T-helper 1 cell (primary cell): ENCODE measurements around the gene BMP2K.

ENCODE experiments used
- DNase-seq, 5 donors: peaks; one replicate each; pipeline ENCODE4 v3.0.0-alpha.2; 2012 to 2020
- total RNA-seq, 4 donors: gene quantifications; one replicate each; lab custom pipeline; 2026; lab: John Stamatoyannopoulos, UW

Gene BMP2K
- 4.9 to 12.7 (median 8.3) reads per million in 4 donors for total RNA-seq

DNA sequence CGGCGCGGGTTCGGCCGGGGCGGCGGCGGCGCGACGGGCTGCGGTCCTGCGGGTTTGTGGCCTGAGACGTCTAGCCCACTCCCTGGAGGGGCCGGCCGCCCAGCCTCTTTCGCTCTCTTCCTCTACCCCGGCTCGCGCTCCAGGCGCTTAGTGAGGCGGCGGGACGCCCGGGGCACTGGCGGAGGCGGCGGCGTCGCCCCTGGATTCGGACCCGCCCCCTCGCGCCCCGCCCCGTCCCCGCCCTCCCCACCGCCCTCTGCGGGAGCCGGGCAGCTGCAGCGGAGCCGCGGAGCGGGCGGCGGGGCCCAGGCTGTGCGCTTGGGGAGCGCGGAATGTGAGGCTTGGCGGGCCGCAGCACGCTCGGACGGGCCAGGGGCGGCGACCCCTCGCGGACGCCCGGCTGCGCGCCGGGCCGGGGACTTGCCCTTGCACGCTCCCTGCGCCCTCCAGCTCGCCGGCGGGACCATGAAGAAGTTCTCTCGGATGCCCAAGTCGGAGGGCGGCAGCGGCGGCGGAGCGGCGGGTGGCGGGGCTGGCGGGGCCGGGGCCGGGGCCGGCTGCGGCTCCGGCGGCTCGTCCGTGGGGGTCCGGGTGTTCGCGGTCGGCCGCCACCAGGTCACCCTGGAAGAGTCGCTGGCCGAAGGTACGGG, at the start of gene BMP2K:
Gene BMP2K (plus strand): TSS at position 272 of the 650 bp plus-strand sequence. CDS start 194 bp downstream, at position 466.
- peak; percentile 62 to 78 (median 69) for DNase-seq

DNA sequence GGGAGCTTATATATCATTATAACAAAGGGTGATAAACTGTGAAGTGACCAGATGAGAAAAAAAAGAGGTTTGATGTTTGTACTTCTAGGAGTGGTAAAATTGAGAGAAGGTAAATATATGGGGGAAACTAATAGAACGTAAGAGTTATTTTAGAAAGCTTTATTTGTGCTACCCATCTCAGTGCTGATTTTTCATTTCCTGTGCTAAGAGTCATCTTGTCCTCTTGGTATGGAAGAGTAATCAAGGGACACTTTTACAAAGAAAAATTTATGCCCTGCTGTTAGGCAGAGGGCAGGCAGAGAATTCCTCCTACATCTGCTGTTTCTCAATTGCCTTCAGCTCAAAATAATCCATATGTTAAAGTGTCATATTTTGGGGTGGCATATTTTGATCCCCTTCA, 49.6 kb upstream of the BMP2K start:
- no peak for DNase-seq

DNA sequence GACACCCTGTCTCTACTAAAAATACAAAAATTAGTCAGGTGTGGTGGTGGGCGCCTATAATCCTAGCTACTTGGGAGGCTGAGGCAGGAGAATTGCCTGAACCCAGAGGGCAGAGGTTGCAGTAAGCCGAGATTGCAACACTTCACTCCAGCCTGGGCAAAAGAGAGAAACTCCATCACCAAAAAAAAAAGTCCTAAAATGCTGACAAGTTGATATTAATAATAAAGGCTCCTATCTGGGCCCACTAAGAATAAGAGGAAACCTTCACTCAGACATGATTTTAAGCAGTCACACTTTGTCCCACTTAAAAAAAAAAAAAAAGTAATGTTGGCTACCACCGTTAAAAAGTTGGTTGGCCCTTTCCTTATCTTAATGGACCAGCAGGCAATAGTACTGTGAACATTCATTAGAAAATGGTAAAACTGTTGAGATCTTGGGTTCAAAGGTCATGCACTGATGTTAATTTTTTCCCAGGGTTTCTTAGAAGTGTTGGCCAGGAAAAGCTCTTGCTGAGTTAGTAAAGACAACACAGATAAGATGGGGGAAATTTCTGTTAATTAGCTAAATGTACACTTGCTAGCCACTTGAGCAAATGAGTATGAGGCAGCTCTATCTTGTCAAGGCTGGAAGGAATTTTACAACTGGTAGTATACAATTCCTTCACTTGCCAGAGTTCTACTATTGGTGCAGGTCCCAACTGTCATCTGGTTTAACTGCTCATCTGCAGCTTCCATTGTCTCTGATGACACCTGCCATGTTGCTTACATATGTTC, 43.6 kb upstream of the BMP2K start:
- no peak for DNase-seq

GRCh38 chr4:78734441-78735162, 41.5 kb upstream of the BMP2K start:
- no peak for DNase-seq

DNA sequence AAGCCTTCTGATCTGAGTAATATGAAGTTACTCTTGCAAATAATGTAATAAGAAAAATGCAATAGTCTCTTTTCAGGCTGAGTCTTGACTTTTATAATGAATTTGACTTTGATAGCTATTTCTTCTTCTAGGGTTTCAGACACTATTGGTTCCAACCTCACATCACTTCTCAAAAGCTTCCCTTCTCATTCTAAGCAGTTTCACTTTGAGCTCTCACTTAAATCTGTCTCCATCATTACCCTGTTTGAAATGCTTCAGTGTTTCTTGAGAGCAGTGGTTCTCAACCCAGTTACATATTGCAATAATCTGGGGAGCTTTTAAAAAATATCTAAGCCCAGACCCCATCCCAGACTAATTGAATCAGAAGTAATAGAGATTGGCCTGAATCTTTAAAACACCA, 40.5 kb upstream of the BMP2K start:
- DNase-seq: no peak

- DNase-seq: no peak
These were observed 39.1 kb upstream of the BMP2K start for GRCh38 chr4:78737035-78737434.

GRCh38 chr4:78737973-78738372, 38.2 kb upstream of the BMP2K start:
- DNase-seq: no peak

DNA sequence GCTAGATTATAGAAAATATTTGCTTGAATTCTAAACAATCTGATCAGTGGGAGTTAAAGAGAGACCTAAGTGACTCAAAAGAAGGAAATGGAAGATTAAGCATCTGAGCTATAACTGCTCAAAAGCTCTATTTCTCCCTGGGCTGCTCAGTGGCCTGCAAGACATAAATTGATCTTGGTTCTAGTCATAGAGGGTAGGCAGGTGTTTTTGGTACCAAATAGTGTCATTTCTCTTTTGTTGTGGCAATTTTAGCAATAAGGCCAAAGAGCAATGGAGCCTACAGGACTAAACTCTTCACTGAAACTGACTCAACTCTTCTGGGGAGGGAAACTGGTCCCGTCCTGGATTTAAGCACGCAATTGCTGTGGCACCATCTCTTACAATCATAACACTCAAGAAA, 33.9 kb upstream of the BMP2K start:
- no peak for DNase-seq

DNA sequence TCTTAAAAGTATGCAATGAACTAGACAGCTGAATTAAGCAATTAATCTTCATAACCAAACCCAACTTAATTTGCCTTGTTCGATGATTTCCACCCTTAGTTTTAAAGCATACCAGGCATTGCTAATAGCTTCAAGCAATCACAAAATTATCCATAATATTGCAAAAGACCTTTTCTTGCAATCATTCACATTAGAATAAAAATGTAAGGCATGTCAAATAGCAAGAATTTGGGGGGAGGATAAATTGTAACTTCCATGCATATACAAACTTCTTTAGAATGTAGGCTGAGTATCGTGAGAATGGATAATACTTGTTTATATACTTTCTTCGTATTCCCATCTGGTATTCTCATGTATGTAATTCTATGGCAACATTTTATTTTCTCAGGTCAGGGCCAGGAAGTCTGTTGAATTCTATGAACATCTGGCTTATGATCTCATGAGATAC, 28.7 kb upstream of the BMP2K start:
- DNase-seq: no peak

DNA sequence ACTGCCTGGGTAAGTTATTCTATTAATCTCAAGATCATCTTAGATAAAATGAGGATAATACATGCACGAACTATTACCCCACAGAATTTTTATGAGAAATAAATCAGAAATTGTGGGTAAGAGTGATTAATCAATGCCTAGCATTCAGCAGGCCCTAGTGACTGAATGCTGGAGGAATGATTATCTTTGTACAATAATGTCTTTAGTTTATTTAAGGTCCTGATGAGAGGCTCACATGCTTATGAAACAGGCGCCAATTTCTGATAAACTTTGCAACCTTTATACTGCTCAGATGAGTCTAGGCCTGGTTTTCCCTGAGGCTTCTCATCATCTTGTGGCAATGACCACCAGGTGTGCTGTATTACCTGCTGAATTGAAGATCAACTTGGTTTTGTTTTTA, 27.8 kb upstream of the BMP2K start:
- no peak for DNase-seq

DNA sequence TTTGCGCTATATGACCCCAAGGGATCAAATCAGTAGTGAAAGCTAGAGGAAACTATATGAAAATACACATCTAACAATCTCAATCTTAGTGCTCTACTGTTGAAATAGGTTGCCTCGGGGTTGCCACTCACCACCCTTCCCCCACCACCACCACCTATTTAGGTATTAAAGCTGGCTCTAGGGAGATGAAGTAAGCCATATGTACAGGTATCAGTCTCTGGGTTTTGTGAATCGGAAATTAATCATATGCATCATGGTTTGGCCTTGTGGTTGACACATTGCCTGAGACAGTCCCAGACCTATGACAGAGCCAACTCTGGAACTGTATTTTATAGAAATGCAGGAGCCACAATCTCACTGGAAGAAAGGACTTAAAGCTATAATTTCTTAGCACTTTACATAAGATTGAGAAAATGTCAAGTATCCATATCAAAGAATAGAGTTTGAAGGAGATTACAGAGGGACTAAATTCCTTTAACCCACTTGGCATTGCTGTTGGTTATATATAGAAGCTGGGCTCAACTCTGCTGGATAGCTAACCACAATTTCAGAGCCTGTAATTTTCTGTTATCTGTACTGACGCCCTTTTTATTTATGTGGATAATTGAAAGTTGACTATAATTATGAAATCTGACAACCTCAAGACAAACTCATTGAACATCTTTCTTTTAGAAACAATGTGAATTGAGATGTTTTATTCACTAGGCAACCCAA, 26.7 kb upstream of the BMP2K start:
- no peak for DNase-seq

- DNase-seq: no peak
These were observed 26.0 kb upstream of the BMP2K start for GRCh38 chr4:78749972-78750727.

DNA sequence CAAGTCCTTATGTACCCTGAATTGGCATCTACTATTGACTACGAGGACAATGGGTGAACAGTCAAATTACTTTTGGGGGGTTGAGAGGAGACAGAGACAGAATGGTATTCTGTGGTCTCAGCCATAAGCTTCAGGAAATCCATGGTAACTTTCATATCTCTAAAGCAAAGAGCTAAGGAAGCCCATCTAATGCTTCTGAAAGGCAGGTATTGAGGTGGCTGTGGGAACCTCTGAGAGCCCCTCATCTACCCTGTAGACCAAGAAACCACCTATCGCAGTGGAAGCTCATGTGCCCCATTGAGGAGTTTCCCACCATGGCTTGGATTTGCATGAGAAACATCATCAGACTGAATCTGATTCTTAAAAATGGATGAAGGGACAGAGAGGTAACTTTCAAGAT, 23.1 kb upstream of the BMP2K start:
- no peak for DNase-seq

GRCh38 chr4:78754872-78755271, 21.3 kb upstream of the BMP2K start:
- no peak for DNase-seq

GRCh38 chr4:78756137-78756536, 20.0 kb upstream of the BMP2K start:
- DNase-seq: no peak

GRCh38 chr4:78756776-78757175, 19.4 kb upstream of the BMP2K start:
- DNase-seq: no peak

DNA sequence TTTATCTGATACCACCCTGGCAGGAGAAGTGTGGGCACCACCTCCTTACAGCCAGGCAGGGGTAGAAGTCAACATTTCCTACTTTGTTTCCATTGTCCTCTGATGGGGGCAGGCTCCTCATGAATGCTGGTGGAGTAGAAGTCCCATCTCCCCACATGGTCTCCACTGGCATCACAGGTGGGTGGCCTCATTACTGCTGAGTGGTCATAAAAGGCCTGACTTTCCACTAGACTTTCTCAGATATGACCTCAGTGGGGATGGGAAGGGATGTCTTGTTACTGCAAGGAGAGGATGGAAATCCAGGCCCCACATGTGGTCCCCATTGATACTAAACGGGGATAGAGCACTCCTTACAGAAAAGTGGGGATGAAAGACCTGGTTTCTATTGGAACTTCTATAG, 18.6 kb upstream of the BMP2K start:
- no peak for DNase-seq

- DNase-seq: no peak
These were observed 18.1 kb upstream of the BMP2K start for GRCh38 chr4:78758085-78758484.

DNA sequence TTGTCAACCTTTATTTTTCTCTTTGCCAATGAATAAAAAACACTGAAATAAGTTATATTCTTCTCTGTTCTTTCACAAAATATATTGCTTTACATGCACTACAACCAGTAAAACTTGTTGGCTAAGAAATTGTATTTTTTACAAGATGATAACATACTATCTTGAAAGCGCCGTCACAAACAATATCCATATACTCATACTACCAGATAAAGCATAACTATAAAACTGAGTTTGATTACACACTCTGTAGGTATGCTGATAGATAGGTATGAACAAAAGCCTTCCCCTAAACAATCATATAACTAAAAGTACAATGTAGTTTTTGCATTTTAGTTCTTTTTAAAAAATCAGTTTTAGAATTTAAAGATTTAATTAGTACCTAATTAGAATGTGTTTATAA, 13.6 kb upstream of the BMP2K start:
- no peak for DNase-seq

DNA sequence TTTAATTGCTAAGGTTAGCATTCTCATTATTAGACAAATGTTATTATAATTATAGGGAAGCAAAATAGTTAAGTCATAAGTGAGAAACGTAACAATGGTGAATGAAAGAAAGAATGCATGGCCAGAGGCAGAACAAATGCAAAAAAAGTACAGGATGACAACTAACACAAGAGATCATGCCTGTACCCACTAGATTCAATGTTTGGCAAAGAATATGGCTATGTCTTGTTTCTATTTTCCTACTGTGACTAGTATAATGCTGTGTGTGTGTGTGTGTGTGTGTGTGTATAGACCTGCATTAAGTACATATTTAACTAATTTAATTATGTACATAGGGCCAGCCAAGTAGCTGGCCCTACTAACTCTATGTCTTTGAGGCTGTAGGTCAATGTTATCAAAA, 12.9 kb upstream of the BMP2K start:
- DNase-seq: no peak

DNA sequence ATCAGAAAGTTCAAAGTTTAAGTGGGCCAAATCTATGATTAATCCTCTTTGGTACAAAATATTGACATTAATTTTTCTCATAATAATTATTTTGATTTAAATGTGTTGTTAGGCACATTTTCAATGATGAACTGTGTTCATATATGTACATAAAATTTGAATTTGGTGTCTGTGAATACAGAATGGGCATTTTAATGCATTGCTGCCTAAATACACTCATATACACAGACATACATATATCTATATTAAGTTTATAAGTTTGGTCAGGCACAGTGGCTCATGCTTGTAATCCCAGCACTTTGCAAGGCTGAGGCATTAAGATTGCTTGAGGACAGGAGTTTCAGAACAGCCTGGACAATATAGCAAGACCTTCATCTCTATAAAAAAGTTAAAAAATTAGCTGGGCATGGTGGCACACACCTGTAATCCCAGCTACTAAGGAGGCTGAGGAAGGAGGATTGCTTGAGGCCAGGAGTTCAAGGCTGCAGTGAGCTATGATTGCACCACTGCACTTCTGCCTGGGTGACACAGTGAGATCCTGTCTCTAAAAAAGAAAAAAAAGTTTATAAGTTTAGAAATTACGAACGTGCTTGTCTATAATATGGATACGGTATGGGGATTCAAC, 12.3 kb upstream of the BMP2K start:
- no peak for DNase-seq

- no peak for DNase-seq
These were observed 11.6 kb upstream of the BMP2K start for GRCh38 chr4:78764498-78764961.
